ENCODE data around the gene TNRC18. TPM values are rescaled to one million over a fixed set of nuclear protein-coding genes. Genes with fewer than 3 reads are reported as not detected.
A peak's percentile ranks its signal among the peaks of the same experiment; 100 is the strongest.

Gene TNRC18
- total RNA-seq, 6 donors from 2014 or later: 101 to 617 (median 128) TPM

GRCh38 chr7:5397736-5398135 lies 25.9 kb downstream of the TNRC18 start:
- Histone ChIP-seq H3K4me3 (peak overlapping the region in 3 of 4 donors; percentile 44 to 69 (median 46)), H3K4me1 (peaks cover 30 to 53% (median 32%) of the 10 kb centered on the region in 4 donors), H3K36me3 (peaks cover 9 to 27% (median 16%) of the 10 kb centered on the region in 4 donors), H3K9me3 (no peaks in the 10 kb centered on the region), H3K27me3 (no peaks in the 10 kb centered on the region), H3K27ac (peak overlapping the region; percentile 88 to 95 (median 90))
- no peak for DNase-seq
- 47 to 64% methylated on average over 7 of the region's 7 CpGs for WGBS, 2 donors
- TF ChIP-seq POLR2A (IDR thresholded peaks at IDR 0.05) (no peak), EP300 (IDR thresholded peaks at IDR 0.05) (no peak), POLR2AphosphoS5 (IDR thresholded peaks at IDR 0.05) (no peak), CTCF (IDR thresholded peaks at IDR 0.05) (no peak)
- peak; percentile 1 for ATAC-seq (ENCODE audit: low FRiP score in 2 of 2)

- Histone ChIP-seq H3K4me1 (peaks cover 30 to 53% (median 32%) of the 10 kb centered on the region in 4 donors), H3K36me3 (peaks cover 9 to 33% (median 21%) of the 10 kb centered on the region in 4 donors), H3K27me3 (no peaks in the 10 kb centered on the region), H3K27ac (peak overlapping the region; percentile 88 to 95 (median 90)), H3K9me3 (no peaks in the 10 kb centered on the region), H3K4me3 (peak overlapping the region; percentile 20 to 69 (median 45))
- 2 to 23% methylated on average over 3 to 13 of the region's 30 CpGs for WGBS, 2 donors
- ATAC-seq (ENCODE audit: low FRiP score in 2 of 2) (peak; percentile 96 to 97), DNase-seq (peak; percentile 96 to 98)
- TF ChIP-seq POLR2A (IDR thresholded peaks at IDR 0.05): peak in 3 of 4 donors; percentile 46 to 77 (median 53)
- TF ChIP-seq POLR2AphosphoS5 (IDR thresholded peaks at IDR 0.05): peak; percentile 83 to 90
- no peak for TF ChIP-seq CTCF (IDR thresholded peaks at IDR 0.05)
- peak in 1 of 4 donors; percentile 60 for TF ChIP-seq EP300 (IDR thresholded peaks at IDR 0.05)
Measured at GRCh38 chr7:5396999-5397663, 26.5 kb downstream of the TNRC18 start.

- no peak for TF ChIP-seq POLR2AphosphoS5 (IDR thresholded peaks at IDR 0.05)
- peak in 4 of 6 experiments; percentile 16 to 66 (median 30) for TF ChIP-seq CTCF (IDR thresholded peaks at IDR 0.05)
- peaks cover 9 to 36% (median 24%) of the 10 kb centered on the region in 4 donors for H3K36me3 ChIP-seq
- peak; percentile 56 to 66 for ATAC-seq (ENCODE audit: low FRiP score in 2 of 2)
- H3K4me1 ChIP-seq: peaks cover 30 to 53% (median 32%) of the 10 kb centered on the region in 4 donors
- H3K9me3 ChIP-seq: no peaks in the 10 kb centered on the region
- WGBS, 2 donors: 27 to 32% methylated on average over 3 to 4 of the region's 6 CpGs
- no peaks in the 10 kb centered on the region for H3K27me3 ChIP-seq
- peak overlapping the region; percentile 20 to 69 (median 45) for H3K4me3 ChIP-seq
- peak overlapping the region; percentile 88 to 95 (median 90) for H3K27ac ChIP-seq
- DNase-seq: peak in 1 of 2 donors; percentile 83
Measured at GRCh38 chr7:5396542-5396941, 27.1 kb downstream of the TNRC18 start.

DNA sequence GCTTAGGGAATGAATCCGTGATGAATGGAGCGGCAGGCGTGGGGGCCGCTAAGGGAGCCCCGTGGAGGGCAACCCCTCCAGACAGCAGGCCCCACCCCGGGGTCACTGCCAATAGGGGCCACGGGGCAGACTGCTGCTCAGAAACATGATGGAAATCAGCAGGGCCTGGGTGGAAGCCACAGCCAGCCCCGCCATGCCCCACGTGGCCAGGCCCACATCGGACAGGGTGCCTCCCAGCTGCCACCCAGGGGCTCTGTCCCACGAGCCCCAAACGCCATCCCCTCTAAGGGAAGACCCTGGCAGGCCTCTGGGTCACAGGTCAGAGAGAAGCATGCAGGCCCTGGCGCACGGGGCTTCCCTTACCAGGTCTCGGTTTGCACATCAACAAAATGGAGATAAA lies 28.4 kb downstream of the TNRC18 start:
- Histone ChIP-seq H3K27me3 (no peaks in the 10 kb centered on the region), H3K36me3 (peaks cover 9 to 46% (median 36%) of the 10 kb centered on the region in 4 donors), H3K4me3 (no peak overlapping the region), H3K4me1 (peaks cover 30 to 53% (median 32%) of the 10 kb centered on the region in 4 donors), H3K27ac (peak overlapping the region; percentile 19 to 95 (median 42)), H3K9me3 (no peaks in the 10 kb centered on the region)
- no peak for DNase-seq
- 50 to 64% methylated on average over 6 to 8 of the region's 15 CpGs for WGBS, 2 donors
- TF ChIP-seq POLR2AphosphoS5 (IDR thresholded peaks at IDR 0.05) (no peak), POLR2A (IDR thresholded peaks at IDR 0.05) (no peak), CTCF (IDR thresholded peaks at IDR 0.05) (no peak), EP300 (IDR thresholded peaks at IDR 0.05) (no peak)
- no peak for ATAC-seq (ENCODE audit: low FRiP score in 2 of 2)
